ENCODE results near the gene PEAK1. TPM values are rescaled to one million over a fixed set of nuclear protein-coding genes. Genes with fewer than 3 reads are reported as not detected.

PEAK1 gene
- total and polyA plus RNA-seq, 2 donors (not counting 1 experiment from before 2014, with no cell fraction given) = 61.0 to 91.8 TPM

DNA sequence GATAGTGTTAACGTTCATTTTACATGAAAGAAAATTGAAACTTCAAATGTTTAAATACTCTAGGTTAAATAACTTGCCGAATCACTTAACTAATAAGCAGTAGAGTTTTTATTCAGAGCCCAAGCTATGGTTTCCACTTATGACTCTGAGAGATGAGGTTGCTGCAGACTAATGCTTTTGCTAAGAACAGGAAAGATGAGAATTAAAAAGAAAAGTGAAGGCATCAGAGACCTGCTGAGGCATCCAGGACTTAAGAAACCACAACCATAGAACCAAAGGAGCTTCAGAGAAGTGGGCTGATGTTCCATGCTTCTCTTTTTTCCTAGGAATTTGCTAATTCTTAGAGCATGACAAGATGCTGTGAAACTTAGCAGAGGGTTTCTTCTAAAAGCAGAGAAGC lies 10.3 kb upstream of the PEAK1 start:
- Histone ChIP-seq H4K20me1 (ENCODE audit: control insufficient read depth, extremely low read depth, insufficient read depth, low read length) (no peaks in the 10 kb centered on the region), H3K4me3 (replicated peaks in 1 of 4; ENCODE audit: control extremely low read depth in 1 of 4, insufficient read depth in 1 of 4, low read depth in 3 of 4, low read length in 4 of 4) (no peak overlapping the region), H3K79me2 (ENCODE audit: control insufficient read depth, insufficient read depth, low read length) (peaks cover 7% of the 10 kb centered on the region), H3K27ac (ENCODE audit: insufficient read depth, low read length) (no peak overlapping the region), H3K4me2 (ENCODE audit: extremely low read depth, insufficient read depth, low read length) (no peak overlapping the region), H3K27me3 (ENCODE audit: control insufficient read depth, insufficient read depth, low read length) (no peaks in the 10 kb centered on the region), H3K9ac (ENCODE audit: insufficient read depth, low read length) (no peak overlapping the region), H3K9me3 (ENCODE audit: control insufficient read depth, insufficient read depth, low read depth, low read length) (no peaks in the 10 kb centered on the region), H3K4me1 (ENCODE audit: control insufficient read depth, extremely low read depth, insufficient read depth, low read length) (no peaks in the 10 kb centered on the region), H3K36me3 (ENCODE audit: control insufficient read depth, insufficient read depth, low read length) (no peaks in the 10 kb centered on the region), H2AFZ (ENCODE audit: low read length) (no peak overlapping the region)
- TF ChIP-seq EZH2 (IDR thresholded peaks at IDR 0.05; ENCODE audit: low read length, missing control alignments) = no peak
- TF ChIP-seq, protein P1, sequence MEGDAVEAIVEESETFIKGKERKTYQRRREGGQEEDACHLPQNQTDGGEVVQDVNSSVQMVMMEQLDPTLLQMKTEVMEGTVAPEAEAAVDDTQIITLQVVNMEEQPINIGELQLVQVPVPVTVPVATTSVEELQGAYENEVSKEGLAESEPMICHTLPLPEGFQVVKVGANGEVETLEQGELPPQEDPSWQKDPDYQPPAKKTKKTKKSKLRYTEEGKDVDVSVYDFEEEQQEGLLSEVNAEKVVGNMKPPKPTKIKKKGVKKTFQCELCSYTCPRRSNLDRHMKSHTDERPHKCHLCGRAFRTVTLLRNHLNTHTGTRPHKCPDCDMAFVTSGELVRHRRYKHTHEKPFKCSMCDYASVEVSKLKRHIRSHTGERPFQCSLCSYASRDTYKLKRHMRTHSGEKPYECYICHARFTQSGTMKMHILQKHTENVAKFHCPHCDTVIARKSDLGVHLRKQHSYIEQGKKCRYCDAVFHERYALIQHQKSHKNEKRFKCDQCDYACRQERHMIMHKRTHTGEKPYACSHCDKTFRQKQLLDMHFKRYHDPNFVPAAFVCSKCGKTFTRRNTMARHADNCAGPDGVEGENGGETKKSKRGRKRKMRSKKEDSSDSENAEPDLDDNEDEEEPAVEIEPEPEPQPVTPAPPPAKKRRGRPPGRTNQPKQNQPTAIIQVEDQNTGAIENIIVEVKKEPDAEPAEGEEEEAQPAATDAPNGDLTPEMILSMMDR (conservative IDR thresholded peaks at IDR 0.05 in 1 of 2, IDR thresholded peaks at IDR 0.05 in 1 of 2; ENCODE audit: low read depth in 1 of 2, low read length in 2 of 2) = no peak
- no peak for DNase-seq (ENCODE audit: low read depth in 2 of 2)

DNA sequence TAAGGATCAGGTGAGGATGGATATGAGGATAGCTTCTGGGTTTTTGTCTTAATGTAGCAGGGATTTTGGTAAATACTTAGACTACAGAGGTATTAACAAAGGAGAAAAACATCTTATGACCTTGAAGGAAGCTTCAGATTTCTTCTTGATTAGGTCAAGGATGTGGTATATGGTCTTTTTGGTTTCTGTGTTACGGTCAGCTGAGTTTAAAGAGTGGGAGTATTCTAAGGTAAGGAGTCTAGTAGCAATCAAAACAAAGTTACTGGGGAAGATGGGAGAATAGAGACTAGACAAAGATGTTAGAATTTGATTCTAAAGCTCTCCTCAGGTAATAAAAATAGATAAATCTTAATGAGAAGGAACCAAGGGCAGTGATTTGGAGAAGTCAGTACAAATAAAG lies 7.0 kb upstream of the PEAK1 start:
- no peak overlapping the region for H3K27ac ChIP-seq (ENCODE audit: insufficient read depth, low read length)
- no peaks in the 10 kb centered on the region for H3K27me3 ChIP-seq (ENCODE audit: control insufficient read depth, insufficient read depth, low read length)
- H3K79me2 ChIP-seq (ENCODE audit: control insufficient read depth, insufficient read depth, low read length) = peaks cover 25% of the 10 kb centered on the region
- no peak overlapping the region for H3K4me2 ChIP-seq (ENCODE audit: extremely low read depth, insufficient read depth, low read length)
- no peak overlapping the region for H3K4me3 ChIP-seq (replicated peaks in 1 of 4; ENCODE audit: control extremely low read depth in 1 of 4, insufficient read depth in 1 of 4, low read depth in 3 of 4, low read length in 4 of 4)
- H3K9me3 ChIP-seq (ENCODE audit: control insufficient read depth, insufficient read depth, low read depth, low read length) = no peaks in the 10 kb centered on the region
- H2AFZ ChIP-seq (ENCODE audit: low read length) = no peak overlapping the region
- no peaks in the 10 kb centered on the region for H4K20me1 ChIP-seq (ENCODE audit: control insufficient read depth, extremely low read depth, insufficient read depth, low read length)
- H3K36me3 ChIP-seq (ENCODE audit: control insufficient read depth, insufficient read depth, low read length) = no peaks in the 10 kb centered on the region
- no peak for DNase-seq (ENCODE audit: low read depth in 2 of 2)
- H3K4me1 ChIP-seq (ENCODE audit: control insufficient read depth, extremely low read depth, insufficient read depth, low read length) = no peaks in the 10 kb centered on the region
- TF ChIP-seq EZH2 (IDR thresholded peaks at IDR 0.05; ENCODE audit: low read length, missing control alignments) = no peak
- TF ChIP-seq, protein P1 (conservative IDR thresholded peaks at IDR 0.05 in 1 of 2, IDR thresholded peaks at IDR 0.05 in 1 of 2; ENCODE audit: low read depth in 1 of 2, low read length in 2 of 2) = no peak
- H3K9ac ChIP-seq (ENCODE audit: insufficient read depth, low read length) = no peak overlapping the region

DNA sequence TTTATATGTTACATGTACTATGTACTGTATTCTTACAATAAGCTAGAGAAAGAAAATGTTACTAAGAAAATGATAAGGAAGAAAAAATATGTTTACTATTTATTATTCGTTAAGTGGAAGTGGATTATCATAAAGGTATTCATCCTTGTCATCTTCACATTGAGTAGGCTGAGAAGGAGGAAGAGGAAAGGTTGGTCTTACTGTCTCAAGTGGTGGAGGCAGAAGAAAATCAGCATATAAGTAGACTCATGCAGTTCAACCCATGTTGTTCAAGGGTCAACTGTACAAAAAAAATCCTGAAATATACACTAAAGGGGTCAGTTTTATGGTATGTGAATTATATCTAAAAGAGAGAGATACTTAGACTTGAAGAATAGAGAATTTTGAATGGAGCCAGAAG lies 6.5 kb upstream of the PEAK1 start:
- Histone ChIP-seq H3K4me1 (ENCODE audit: control insufficient read depth, extremely low read depth, insufficient read depth, low read length) (no peaks in the 10 kb centered on the region), H3K79me2 (ENCODE audit: control insufficient read depth, insufficient read depth, low read length) (peaks cover 29% of the 10 kb centered on the region), H3K27ac (ENCODE audit: insufficient read depth, low read length) (no peak overlapping the region), H4K20me1 (ENCODE audit: control insufficient read depth, extremely low read depth, insufficient read depth, low read length) (no peaks in the 10 kb centered on the region), H3K27me3 (ENCODE audit: control insufficient read depth, insufficient read depth, low read length) (no peaks in the 10 kb centered on the region), H3K9ac (ENCODE audit: insufficient read depth, low read length) (no peak overlapping the region), H3K36me3 (ENCODE audit: control insufficient read depth, insufficient read depth, low read length) (no peaks in the 10 kb centered on the region), H3K9me3 (ENCODE audit: control insufficient read depth, insufficient read depth, low read depth, low read length) (no peaks in the 10 kb centered on the region), H2AFZ (ENCODE audit: low read length) (no peak overlapping the region), H3K4me2 (ENCODE audit: extremely low read depth, insufficient read depth, low read length) (no peak overlapping the region), H3K4me3 (replicated peaks in 1 of 4; ENCODE audit: control extremely low read depth in 1 of 4, insufficient read depth in 1 of 4, low read depth in 3 of 4, low read length in 4 of 4) (no peak overlapping the region)
- TF ChIP-seq, protein P1 (conservative IDR thresholded peaks at IDR 0.05 in 1 of 2, IDR thresholded peaks at IDR 0.05 in 1 of 2; ENCODE audit: low read depth in 1 of 2, low read length in 2 of 2) = no peak
- no peak for TF ChIP-seq EZH2 (IDR thresholded peaks at IDR 0.05; ENCODE audit: low read length, missing control alignments)
- DNase-seq (ENCODE audit: low read depth in 2 of 2) = no peak

Data from fibroblast of lung (primary cell).